Psoas muscle (tissue), 8 donors: ENCODE results near the gene ZNF333. TPM values are rescaled to one million over a fixed set of nuclear protein-coding genes. Genes with fewer than 3 reads are reported as not detected.
"Not testable (repeated sequence)": the region's sequence is repeated elsewhere in the genome, so short reads cannot be mapped to it uniquely, and the experiment has no call there.

ENCODE experiments used
- ATAC-seq, 4 donors: fragments of 200-7000 bp; cut with Tn5 transposase; one replicate each; pipeline ENCODE4 v1.9.1; 2020; ENCODE audit warnings: moderate library complexity in 3 of 4, mild to moderate bottlenecking in 2 of 4
- DNase-seq, 2 donors: peaks; one replicate each; pipeline ENCODE4 v3.0.0-alpha.2; 2020
- H3K27ac ChIP-seq: fragments of 200-600 bp; one replicate; pipeline ENCODE4 v1.8.0; 2022
- H3K27me3 ChIP-seq, 3 donors: fragments of 200-600 bp in 1 of 3; one replicate each; pipeline versions ENCODE4 v1.6.1 to v1.8.0; 2013 to 2022; ENCODE audit warnings: low read length in 2 of 3, mild to moderate bottlenecking in 2 of 3, moderate library complexity in 1 of 3; ENCODE audit not compliant: insufficient read depth in 3 of 3
- H3K36me3 ChIP-seq, 2 donors: fragments of 200-600 bp in 1 of 2; one replicate each; pipeline versions ENCODE4 v1.6.1 to v1.8.0; 2013 to 2022; ENCODE audit warnings: low read depth in 1 of 2, mild to moderate bottlenecking in 1 of 2, moderate library complexity in 1 of 2; ENCODE audit not compliant: insufficient read depth in 1 of 2
- H3K4me1 ChIP-seq: fragments of 200-600 bp; one replicate; pipeline ENCODE4 v1.8.0; 2022
- H3K4me3 ChIP-seq: fragments of 200-600 bp; one replicate; pipeline ENCODE4 v1.8.0; 2022; ENCODE audit warnings: mild to moderate bottlenecking
- H3K9me3 ChIP-seq: fragments of 200-600 bp; one replicate; pipeline ENCODE4 v1.8.0; 2022
- CTCF ChIP-seq: fragments of 200-600 bp; IDR thresholded peaks from one replicate; pipeline ENCODE4 v1.8.0; 2022; ENCODE audit warnings: antibody characterized with exemption
- WGBS, 3 donors: extraction: QIAGEN DNeasy Blood & Tissue Kit; methylation state at CpG; one replicate each; pipeline versions ENCODE4 v1.1.6 to v1.1.7; 2013; 5-methylcytosine and 5-hydroxymethylcytosine counted together
- intact Hi-C, 2 donors: fragments of 100-400 bp; cut with DNase I; formaldehyde crosslinking; loops; one replicate each; pipeline versions ENCODE4 v1.11.0 to v1.14.2; 2022
- polyA plus RNA-seq, 3 donors: library from polyadenylated mRNA; stranded (reverse); fragments of 200-250 nt; gene quantifications; one replicate each; pipeline ENCODE4 v1.2.3, GENCODE V29; 2013
- total RNA-seq, 4 donors: library from RNA; stranded (reverse); fragmentation: NEBNext Ultra II Directional in 2 of 4; extraction: Animal tissue kit (Norgen Biotek cat#: 25700) in 2 of 4; gene quantifications; one replicate each; pipeline versions ENCODE4 v1.2.1 to v1.2.4, GENCODE V29; 2021 to 2023
- donor health status: healthy with polysubstance abuse.
- donor health status: DM: no; HTN: no; CAD: no; lungs with moderate emphysema.
- donor health status: Bipolar disorder and iron deficiency.
- donor health status: healthy.
- donor health status: DM: yes; HTN: yes; CAD: no.
- donor health status: DM: no; HTN: no; CAD: no.
- donor health status: DM: no; HTN: no; CAD: no.
- donor health status: DM: yes; HTN: yes; CAD: no.

Gene ZNF333
- total and polyA plus RNA-seq, 7 donors: 6.8 to 16.0 (median 8.9) TPM

GRCh38 chr19:14758816-14759215 lies 69.0 kb downstream of the ZNF333 start:
- ATAC-seq (no peak), DNase-seq (no peak)
- no peak overlapping the region for H3K27ac ChIP-seq
- no peaks in the 10 kb centered on the region for H3K36me3 ChIP-seq
- H3K27me3 ChIP-seq: peaks cover 0 to 3% (median 2%) of the 10 kb centered on the region in 3 donors
- intact Hi-C loops: no loop called here
- TF ChIP-seq CTCF: no peak
- no peaks in the 10 kb centered on the region for H3K4me1 ChIP-seq
- WGBS, 3 donors: 19 to 34% (median 33%) methylated on average over 16 of the region's 16 CpGs
- peaks cover 10% of the 10 kb centered on the region for H3K9me3 ChIP-seq
- H3K4me3 ChIP-seq: no peak overlapping the region

GRCh38 chr19:14761607-14762006 lies 71.8 kb downstream of the ZNF333 start:
- H3K4me3 ChIP-seq: no peak overlapping the region
- WGBS, 3 donors: 61 to 64% (median 63%) methylated on average over 5 of the region's 5 CpGs

GRCh38 chr19:14762111-14762510 lies 72.3 kb downstream of the ZNF333 start:
- ATAC-seq (no peak), DNase-seq (no peak)
- intact Hi-C loops: no loop called here
- Histone ChIP-seq H3K27ac (no peak overlapping the region), H3K4me1 (no peaks in the 10 kb centered on the region), H3K9me3 (peaks cover 8% of the 10 kb centered on the region), H3K36me3 (no peaks in the 10 kb centered on the region), H3K27me3 (peaks cover 0 to 3% (median 2%) of the 10 kb centered on the region in 3 donors), H3K4me3 (no peak overlapping the region)
- no peak for TF ChIP-seq CTCF
- WGBS, 3 donors: 84 to 88% (median 86%) methylated on average over 2 of the region's 2 CpGs

More at GRCh38 chr19:14761607-14762006, 71.8 kb downstream of the ZNF333 start:
- ATAC-seq (no peak), DNase-seq (no peak)
- no peaks in the 10 kb centered on the region for H3K36me3 ChIP-seq
- no peaks in the 10 kb centered on the region for H3K4me1 ChIP-seq
- intact Hi-C loops: no loop called here
- H3K9me3 ChIP-seq: peaks cover 10% of the 10 kb centered on the region
- no peak for TF ChIP-seq CTCF
- H3K27me3 ChIP-seq: peaks cover 0 to 3% (median 2%) of the 10 kb centered on the region in 3 donors
- H3K27ac ChIP-seq: no peak overlapping the region

- Histone ChIP-seq H3K36me3 (no peaks in the 10 kb centered on the region), H3K4me3 (no peak overlapping the region), H3K9me3 (peaks cover 4% of the 10 kb centered on the region), H3K27me3 (peaks cover 0 to 2% (median 0%) of the 10 kb centered on the region in 3 donors), H3K27ac (no peak overlapping the region), H3K4me1 (no peaks in the 10 kb centered on the region)
- 59 to 73% (median 66%) methylated on average over 4 of the region's 4 CpGs for WGBS, 3 donors
- intact Hi-C loops: no loop called here
- TF ChIP-seq CTCF: no peak
- DNase-seq: no peak
- ATAC-seq: no peak
Observed at GRCh38 chr19:14763497-14764145, 73.8 kb downstream of the ZNF333 start.

- Histone ChIP-seq H3K4me3 (no peak overlapping the region), H3K9me3 (peaks cover 4% of the 10 kb centered on the region), H3K36me3 (no peaks in the 10 kb centered on the region), H3K27ac (no peak overlapping the region), H3K4me1 (no peaks in the 10 kb centered on the region), H3K27me3 (peaks cover 0 to 2% (median 0%) of the 10 kb centered on the region in 3 donors)
- intact Hi-C loops: no loop called here
- no peak for TF ChIP-seq CTCF
- ATAC-seq (no peak), DNase-seq (no peak)
- WGBS, 3 donors: 80 to 90% (median 87%) methylated on average over 9 of the region's 9 CpGs
Observed at GRCh38 chr19:14764401-14764800, 74.6 kb downstream of the ZNF333 start.

- DNase-seq, H3K27me3 ChIP-seq, H3K36me3 ChIP-seq, H3K4me3 ChIP-seq, H3K27ac ChIP-seq, intact Hi-C loops, H3K9me3 ChIP-seq, ATAC-seq, H3K4me1 ChIP-seq: not testable (repeated sequence)
- WGBS, 3 donors: 85 to 92% (median 88%) methylated on average over 6 to 8 of the region's 18 CpGs
Observed at GRCh38 chr19:14765403-14765802, 75.6 kb downstream of the ZNF333 start.

GRCh38 chr19:14765841-14766240 lies 76.0 kb downstream of the ZNF333 start:
- ATAC-seq, H3K9me3 ChIP-seq, H3K36me3 ChIP-seq, H3K27ac ChIP-seq, H3K4me1 ChIP-seq, DNase-seq, H3K4me3 ChIP-seq, intact Hi-C loops, H3K27me3 ChIP-seq: not testable (repeated sequence)
- 80 to 85% (median 80%) methylated on average over 14 to 15 of the region's 15 CpGs for WGBS, 3 donors
